Suprapubic skin (tissue), 4 donors: ENCODE results near the gene CELSR2. TPM values are rescaled to one million over a fixed set of nuclear protein-coding genes. Genes with fewer than 3 reads are reported as not detected.

ENCODE experiments used
- DNase-seq, 2 donors: peaks; one replicate each; pipeline ENCODE4 v3.0.0-alpha.2; 2019; ENCODE audit warnings: low spot score in 2 of 2
- H3K27ac ChIP-seq: fragments of 200-600 bp; sonication (generic); one replicate; pipeline ENCODE4 v1.5.1; 2019
- H3K27me3 ChIP-seq: fragments of 200-600 bp; sonication (generic); one replicate; pipeline ENCODE4 v1.5.1; 2019
- H3K36me3 ChIP-seq: fragments of 200-600 bp; sonication (generic); one replicate; pipeline ENCODE4 v1.5.1; 2019
- H3K4me1 ChIP-seq: fragments of 200-600 bp; sonication (generic); one replicate; pipeline ENCODE4 v1.5.1; 2019
- H3K4me3 ChIP-seq: fragments of 200-600 bp; sonication (generic); one replicate; pipeline ENCODE4 v1.5.1; 2019; ENCODE audit warnings: mild to moderate bottlenecking
- H3K9me3 ChIP-seq: fragments of 200-600 bp; sonication (generic); one replicate; pipeline ENCODE4 v1.5.1; 2019
- EP300 ChIP-seq: sonication (generic); formaldehyde crosslinking; IDR thresholded peaks from one replicate; pipeline ENCODE4 v1.6.1; 2017; ENCODE audit warnings: antibody characterized with exemption
- POLR2A ChIP-seq, 2 donors: fragments of 450-650 bp; IDR thresholded peaks; one replicate each; pipeline ENCODE4 v1.6.1; 2017; ENCODE audit warnings: antibody characterized with exemption in 2 of 2, mild to moderate bottlenecking in 2 of 2, moderate library complexity in 2 of 2
- POLR2AphosphoS5 ChIP-seq, 3 donors: sonication (generic); formaldehyde crosslinking; IDR thresholded peaks; one replicate each; pipeline ENCODE4 v1.6.1; 2017; ENCODE audit warnings: antibody characterized with exemption in 3 of 3
- WGBS: methylation state at CpG from one replicate; pipeline ENCODE4 v1.1.5; 2018; 5-methylcytosine and 5-hydroxymethylcytosine counted together
- total RNA-seq, 4 donors: library from RNA; depleted of rRNA; stranded (reverse); fragments of >200 nt; gene quantifications; one replicate each; pipeline ENCODE4 v1.1.0, GENCODE V29; 2016
- TF ChIP-seq, protein P1 (sequence below), 2 donors: fragments of 200-600 bp in 1 of 2; fragments of 450-650 bp in 1 of 2; sonication (generic) in 1 of 2; IDR thresholded peaks; one replicate each; pipeline ENCODE4 v1.5.1; 2016 to 2019; ENCODE audit warnings: antibody characterized with exemption in 2 of 2, mild to moderate bottlenecking in 1 of 2, moderate library complexity in 1 of 2

Gene CELSR2
- total RNA-seq, 4 donors from 2014 or later = 106 to 145 (median 129) TPM

DNA sequence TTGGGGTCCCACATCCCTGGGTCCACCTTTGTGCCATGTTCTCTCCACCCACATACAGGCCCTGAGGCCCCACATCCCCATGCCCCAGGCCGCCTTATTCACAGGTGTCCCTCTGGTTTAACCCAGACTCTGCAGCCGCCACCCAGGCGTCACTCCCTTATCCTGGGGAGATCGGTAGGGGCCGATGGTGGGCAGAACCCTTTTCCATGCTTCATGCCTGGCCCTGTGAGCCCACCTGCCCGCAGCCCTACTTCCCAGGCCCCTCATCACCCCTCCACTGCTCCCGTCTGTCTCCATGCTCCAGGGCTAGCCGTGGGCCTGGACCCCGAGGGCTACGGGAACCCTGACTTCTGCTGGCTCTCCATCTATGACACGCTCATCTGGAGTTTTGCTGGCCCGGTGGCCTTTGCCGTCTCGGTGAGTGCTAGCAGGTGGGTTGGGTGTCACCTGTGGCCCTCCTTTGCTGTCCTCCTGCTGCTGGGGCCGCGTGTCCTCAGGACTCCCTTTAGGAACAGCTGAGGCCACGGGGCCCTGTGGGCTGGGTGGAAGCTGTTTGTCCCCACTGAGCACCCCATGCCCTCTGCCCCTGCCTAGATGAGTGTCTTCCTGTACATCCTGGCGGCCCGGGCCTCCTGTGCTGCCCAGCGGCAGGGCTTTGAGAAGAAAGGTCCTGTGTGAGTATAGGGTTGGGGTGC lies 21.4 kb downstream of the CELSR2 start:
- no peaks in the 10 kb centered on the region for H3K9me3 ChIP-seq
- no peak for TF ChIP-seq POLR2AphosphoS5 (IDR thresholded peaks at IDR 0.05)
- no peak for TF ChIP-seq EP300
- no peak for TF ChIP-seq POLR2A (IDR thresholded peaks at IDR 0.05)
- TF ChIP-seq, protein P1, sequence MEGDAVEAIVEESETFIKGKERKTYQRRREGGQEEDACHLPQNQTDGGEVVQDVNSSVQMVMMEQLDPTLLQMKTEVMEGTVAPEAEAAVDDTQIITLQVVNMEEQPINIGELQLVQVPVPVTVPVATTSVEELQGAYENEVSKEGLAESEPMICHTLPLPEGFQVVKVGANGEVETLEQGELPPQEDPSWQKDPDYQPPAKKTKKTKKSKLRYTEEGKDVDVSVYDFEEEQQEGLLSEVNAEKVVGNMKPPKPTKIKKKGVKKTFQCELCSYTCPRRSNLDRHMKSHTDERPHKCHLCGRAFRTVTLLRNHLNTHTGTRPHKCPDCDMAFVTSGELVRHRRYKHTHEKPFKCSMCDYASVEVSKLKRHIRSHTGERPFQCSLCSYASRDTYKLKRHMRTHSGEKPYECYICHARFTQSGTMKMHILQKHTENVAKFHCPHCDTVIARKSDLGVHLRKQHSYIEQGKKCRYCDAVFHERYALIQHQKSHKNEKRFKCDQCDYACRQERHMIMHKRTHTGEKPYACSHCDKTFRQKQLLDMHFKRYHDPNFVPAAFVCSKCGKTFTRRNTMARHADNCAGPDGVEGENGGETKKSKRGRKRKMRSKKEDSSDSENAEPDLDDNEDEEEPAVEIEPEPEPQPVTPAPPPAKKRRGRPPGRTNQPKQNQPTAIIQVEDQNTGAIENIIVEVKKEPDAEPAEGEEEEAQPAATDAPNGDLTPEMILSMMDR (IDR thresholded peaks at IDR 0.05) = no peak
- DNase-seq = peak in 1 of 2 donors; percentile 76
- H3K27ac ChIP-seq = no peak overlapping the region
- no peak overlapping the region for H3K4me3 ChIP-seq
- H3K27me3 ChIP-seq = no peaks in the 10 kb centered on the region
- H3K4me1 ChIP-seq = peaks cover 43% of the 10 kb centered on the region
- WGBS = 94% methylated on average over 16 of the region's 20 CpGs
- peaks cover 43% of the 10 kb centered on the region for H3K36me3 ChIP-seq

DNA sequence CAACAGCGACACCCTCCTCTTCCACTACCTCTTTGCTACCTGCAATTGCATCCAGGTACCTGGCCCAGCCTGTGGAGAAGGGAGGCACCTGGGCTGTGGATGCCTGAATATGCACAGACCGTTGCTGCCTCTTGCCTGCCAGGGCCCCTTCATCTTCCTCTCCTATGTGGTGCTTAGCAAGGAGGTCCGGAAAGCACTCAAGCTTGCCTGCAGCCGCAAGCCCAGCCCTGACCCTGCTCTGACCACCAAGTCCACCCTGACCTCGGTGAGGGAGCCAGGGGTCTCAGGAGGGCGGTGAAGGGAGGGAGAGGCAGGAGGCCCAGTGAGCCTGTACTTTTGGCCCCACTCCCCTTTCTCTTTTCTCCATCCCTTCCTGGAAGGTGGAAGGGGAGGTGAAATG lies 22.1 kb downstream of the CELSR2 start:
- 94% methylated on average over 5 of the region's 6 CpGs for WGBS
- DNase-seq = no peak
- no peak for TF ChIP-seq EP300
- TF ChIP-seq POLR2A (IDR thresholded peaks at IDR 0.05) = no peak
- TF ChIP-seq, protein P1 (IDR thresholded peaks at IDR 0.05) = no peak
- TF ChIP-seq POLR2AphosphoS5 (IDR thresholded peaks at IDR 0.05) = no peak
- Histone ChIP-seq H3K9me3 (no peaks in the 10 kb centered on the region), H3K4me3 (no peak overlapping the region), H3K27ac (no peak overlapping the region), H3K36me3 (peaks cover 39% of the 10 kb centered on the region), H3K4me1 (peaks cover 50% of the 10 kb centered on the region), H3K27me3 (no peaks in the 10 kb centered on the region)

GRCh38 chr1:109272021-109272799 lies 22.9 kb downstream of the CELSR2 start:
- H3K27ac ChIP-seq = no peak overlapping the region

GRCh38 chr1:109272831-109273547 lies 23.6 kb downstream of the CELSR2 start:
- Histone ChIP-seq H3K36me3 (peaks cover 36% of the 10 kb centered on the region), H3K4me3 (peak overlapping the region; percentile 15), H3K27ac (peak overlapping the region; percentile 86), H3K9me3 (no peaks in the 10 kb centered on the region), H3K27me3 (no peaks in the 10 kb centered on the region), H3K4me1 (peaks cover 56% of the 10 kb centered on the region)
- TF ChIP-seq EP300 (no peak), POLR2A (IDR thresholded peaks at IDR 0.05) (no peak), POLR2AphosphoS5 (IDR thresholded peaks at IDR 0.05) (no peak)
- TF ChIP-seq, protein P1 (IDR thresholded peaks at IDR 0.05) = no peak
- 68% methylated on average over 10 of the region's 16 CpGs for WGBS
- peak; percentile 61 to 68 for DNase-seq

More at GRCh38 chr1:109272021-109272799, 22.9 kb downstream of the CELSR2 start:
- WGBS = 90% methylated on average over 10 of the region's 13 CpGs
- peaks cover 39% of the 10 kb centered on the region for H3K36me3 ChIP-seq
- TF ChIP-seq POLR2AphosphoS5 (IDR thresholded peaks at IDR 0.05) (no peak), POLR2A (IDR thresholded peaks at IDR 0.05) (no peak), EP300 (no peak)
- TF ChIP-seq, protein P1 (IDR thresholded peaks at IDR 0.05) = no peak
- H3K27me3 ChIP-seq = no peaks in the 10 kb centered on the region
- peaks cover 53% of the 10 kb centered on the region for H3K4me1 ChIP-seq
- peak; percentile 58 to 65 for DNase-seq
- no peak overlapping the region for H3K4me3 ChIP-seq
- no peaks in the 10 kb centered on the region for H3K9me3 ChIP-seq
